ENCODE data around the gene GNG12.

The GNG12 gene
- total RNA-seq, result 4.2 to 21.2 (median 11.2) reads per million in 17 experiments

- DNase-seq, result peak; percentile 20 to 65 (median 48)
Observed at GRCh38 chr1:67832737-67833601, at the start of gene GNG12. Gene GNG12 (minus strand): TSS chr1:67833467. CDS start chr1:67707686, 125,781 bp downstream.

GRCh38 chr1:67882196-67882958, 49.1 kb upstream of the GNG12 start:
- DNase-seq, result no peak

- DNase-seq, result no peak
Observed at GRCh38 chr1:67880056-67880601, 46.9 kb upstream of the GNG12 start.

- DNase-seq, result no peak
Observed at GRCh38 chr1:67879485-67879884, 46.2 kb upstream of the GNG12 start.

GRCh38 chr1:67874501-67875111, 41.3 kb upstream of the GNG12 start:
- no peak for DNase-seq

- no peak for DNase-seq
Observed at GRCh38 chr1:67869233-67869632, 36.0 kb upstream of the GNG12 start.

- DNase-seq, result no peak
Observed at GRCh38 chr1:67863637-67864036, 30.4 kb upstream of the GNG12 start.

- no peak for DNase-seq
Observed at GRCh38 chr1:67862685-67863084, 29.4 kb upstream of the GNG12 start.

GRCh38 chr1:67861856-67862516, 28.7 kb upstream of the GNG12 start:
- DNase-seq, result no peak

GRCh38 chr1:67860776-67861175, 27.5 kb upstream of the GNG12 start:
- DNase-seq, result no peak

GRCh38 chr1:67856921-67857320, 23.7 kb upstream of the GNG12 start:
- DNase-seq, result no peak

- no peak for DNase-seq
Observed at GRCh38 chr1:67855961-67856360, 22.7 kb upstream of the GNG12 start.

- no peak for DNase-seq
Observed at GRCh38 chr1:67855444-67855843, 22.2 kb upstream of the GNG12 start.

- peak; percentile 57 to 75 (median 65) for DNase-seq
Observed at GRCh38 chr1:67853704-67854103, 20.4 kb upstream of the GNG12 start.

- DNase-seq, result no peak
Observed at GRCh38 chr1:67851800-67852199, 18.5 kb upstream of the GNG12 start.

GRCh38 chr1:67850611-67851075, 17.4 kb upstream of the GNG12 start:
- peak; percentile 49 to 68 (median 60) for DNase-seq

- DNase-seq, result peak; percentile 17 to 47 (median 42)
Observed at GRCh38 chr1:67850151-67850551, 16.9 kb upstream of the GNG12 start.

GRCh38 chr1:67847466-67847865, 14.2 kb upstream of the GNG12 start:
- DNase-seq, result no peak

- DNase-seq, result no peak
Observed at GRCh38 chr1:67846538-67846937, 13.3 kb upstream of the GNG12 start.

GRCh38 chr1:67844988-67845387, 11.7 kb upstream of the GNG12 start:
- DNase-seq, result no peak

GRCh38 chr1:67843746-67844145, 10.5 kb upstream of the GNG12 start:
- no peak for DNase-seq

- DNase-seq, result no peak
Observed at GRCh38 chr1:67843331-67843730, 10.1 kb upstream of the GNG12 start.

Data from suppressor macrophage (primary cell).